Measurements from ENCODE around the gene SLC2A5.

The SLC2A5 gene

DNA sequence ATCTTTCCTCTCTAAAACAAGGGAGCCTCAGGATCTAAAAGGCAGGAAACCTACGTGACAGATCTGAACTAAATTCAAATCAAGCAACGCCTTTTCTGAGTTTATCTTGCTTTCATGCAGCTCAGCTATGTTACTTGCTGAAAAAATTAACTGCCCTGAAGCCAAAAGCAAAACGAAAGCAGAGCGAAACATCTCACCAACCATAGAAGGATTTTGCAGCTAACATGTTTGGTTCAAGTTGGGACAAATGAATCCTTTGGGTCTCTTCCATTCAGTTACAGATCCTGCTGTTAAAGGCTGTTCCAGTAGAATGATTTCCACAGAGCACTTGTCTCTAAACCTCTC lies 482 bp downstream of the SLC2A5 start:
- DNase-seq (ENCODE audit: insufficient read length, low spot score) (no peak), FAIRE-seq (no peak)
- TF ChIP-seq PAX5 (IDR thresholded peaks at IDR 0.05; ENCODE audit: insufficient read depth, low read length, severe bottlenecking) (no peak), POLR2A (IDR thresholded peaks at IDR 0.05; ENCODE audit: low read depth, low read length) (no peak), SPI1 (IDR thresholded peaks at IDR 0.05; ENCODE audit: low read depth, low read length) (no peak), POU2F2 (IDR thresholded peaks at IDR 0.05; ENCODE audit: low read depth, low read length) (no peak), POLR2AphosphoS5 (IDR thresholded peaks at IDR 0.05; ENCODE audit: low read depth, low read length) (no peak), TAF1 (IDR thresholded peaks at IDR 0.05; ENCODE audit: low read depth, low read length) (no peak)

DNA sequence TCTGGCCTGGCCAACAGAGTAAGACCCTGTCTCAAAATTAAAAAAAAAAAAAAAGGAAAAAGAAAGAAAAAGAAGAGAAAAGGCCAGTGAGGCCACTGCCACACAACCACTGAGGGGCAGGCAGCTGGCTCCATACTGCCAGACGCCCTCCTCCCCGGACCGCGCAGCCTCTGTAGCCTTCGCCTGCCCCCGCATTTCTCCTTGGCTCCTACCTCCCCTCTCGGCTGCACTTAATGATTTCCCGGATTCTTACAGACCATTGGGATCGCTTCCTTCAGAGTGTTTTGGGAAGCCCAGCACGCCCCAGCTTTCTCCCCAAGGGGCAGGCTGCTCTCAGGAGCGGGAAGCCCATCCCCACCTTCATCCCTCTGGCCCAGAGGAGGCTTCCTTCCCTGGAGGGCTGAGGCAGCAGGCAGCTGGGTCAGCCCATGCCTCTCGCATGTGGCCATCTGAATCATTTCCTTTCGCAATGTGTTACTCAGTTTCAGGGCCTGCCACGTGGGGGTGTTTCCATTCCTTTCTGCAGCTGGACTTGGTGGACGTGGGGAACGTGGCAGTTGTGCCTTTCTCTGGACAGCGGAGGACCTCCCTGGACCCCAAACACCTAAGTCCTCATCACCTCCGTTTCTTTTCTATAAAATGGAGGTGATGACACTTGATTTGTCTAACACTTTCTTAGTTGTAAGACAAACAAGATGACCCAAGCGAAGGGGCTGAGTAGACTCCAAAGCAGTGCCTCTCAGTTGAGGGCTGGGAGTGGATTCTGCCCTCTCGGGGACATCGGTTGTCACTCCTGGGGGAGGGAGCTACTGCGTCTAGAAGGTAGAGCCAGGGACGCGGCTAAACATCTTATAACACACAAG lies 2.3 kb downstream of the SLC2A5 start:
- no peak for DNase-seq (ENCODE audit: insufficient read length, low spot score)
- TF ChIP-seq SPI1 (IDR thresholded peaks at IDR 0.05; ENCODE audit: low read depth, low read length) (no peak), POLR2AphosphoS5 (IDR thresholded peaks at IDR 0.05; ENCODE audit: low read depth, low read length) (peak; percentile 66; the same call in 1 of the 2 replicates), POLR2A (IDR thresholded peaks at IDR 0.05; ENCODE audit: low read depth, low read length) (peak; percentile 43; the same call in 1 of the 2 replicates)
- FAIRE-seq: peak; percentile 86

DNA sequence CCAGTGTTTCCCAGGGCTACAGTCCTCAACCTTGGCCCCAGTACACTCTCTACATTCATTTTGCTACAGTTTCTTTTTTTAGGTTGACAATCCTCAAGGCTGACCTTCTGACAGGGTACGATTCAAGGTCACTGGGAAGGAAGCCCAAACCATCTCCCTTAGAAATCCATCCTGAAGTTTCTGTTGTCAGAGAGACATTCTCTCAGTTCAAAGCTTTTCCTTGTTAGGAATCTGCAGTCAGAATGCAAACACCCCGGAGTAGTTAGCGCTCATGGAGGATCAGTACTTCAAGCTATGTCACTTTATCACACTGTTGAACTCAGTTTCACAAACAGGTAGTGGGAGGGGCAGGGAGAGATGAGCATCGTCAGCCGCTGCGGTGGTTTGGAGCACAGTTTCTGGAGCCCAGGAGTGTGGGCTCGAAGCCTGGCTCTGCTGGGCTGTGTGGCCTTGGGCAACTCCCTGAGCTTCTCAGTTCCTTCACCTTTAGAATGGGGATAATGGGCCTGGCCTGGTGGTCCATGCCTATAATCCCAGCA lies 4.2 kb downstream of the SLC2A5 start:
- no peak for DNase-seq (ENCODE audit: insufficient read length, low spot score)
- TF ChIP-seq POLR2AphosphoS5 (IDR thresholded peaks at IDR 0.05; ENCODE audit: low read depth, low read length) (peak; percentile 70), PAX5 (IDR thresholded peaks at IDR 0.05; ENCODE audit: insufficient read depth, low read length, severe bottlenecking) (no peak)
- FAIRE-seq: peak; percentile 60

DNA sequence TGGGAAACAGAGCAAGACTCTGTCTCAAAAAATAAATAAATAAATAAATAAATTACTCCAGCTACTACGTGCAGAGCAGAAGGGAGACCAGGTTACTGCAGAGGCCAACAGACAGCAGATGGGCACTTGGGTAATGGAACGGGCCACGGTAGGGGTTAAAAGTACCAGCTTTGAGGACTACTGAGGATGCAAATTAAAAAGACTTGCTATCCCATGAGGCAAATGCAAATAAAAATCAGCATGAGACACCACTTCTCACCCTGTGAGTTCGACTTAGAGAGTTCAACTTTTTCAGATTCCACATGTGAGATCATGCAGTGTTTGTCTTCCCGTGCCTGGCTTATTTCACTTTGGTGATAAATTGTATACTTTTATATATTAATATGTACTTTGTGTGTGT lies 6.6 kb downstream of the SLC2A5 start:
- 0 out of 2 replicates have a peak, but pooled peaks have one; percentile 25 for TF ChIP-seq POLR2A (IDR thresholded peaks at IDR 0.05; ENCODE audit: low read depth, low read length)
- no peak for TF ChIP-seq PAX5 (IDR thresholded peaks at IDR 0.05; ENCODE audit: insufficient read depth, low read length, severe bottlenecking)
- no peak for TF ChIP-seq SPI1 (IDR thresholded peaks at IDR 0.05; ENCODE audit: low read depth, low read length)
- FAIRE-seq: peak; percentile 54
- DNase-seq (ENCODE audit: insufficient read length, low spot score): no peak

DNA sequence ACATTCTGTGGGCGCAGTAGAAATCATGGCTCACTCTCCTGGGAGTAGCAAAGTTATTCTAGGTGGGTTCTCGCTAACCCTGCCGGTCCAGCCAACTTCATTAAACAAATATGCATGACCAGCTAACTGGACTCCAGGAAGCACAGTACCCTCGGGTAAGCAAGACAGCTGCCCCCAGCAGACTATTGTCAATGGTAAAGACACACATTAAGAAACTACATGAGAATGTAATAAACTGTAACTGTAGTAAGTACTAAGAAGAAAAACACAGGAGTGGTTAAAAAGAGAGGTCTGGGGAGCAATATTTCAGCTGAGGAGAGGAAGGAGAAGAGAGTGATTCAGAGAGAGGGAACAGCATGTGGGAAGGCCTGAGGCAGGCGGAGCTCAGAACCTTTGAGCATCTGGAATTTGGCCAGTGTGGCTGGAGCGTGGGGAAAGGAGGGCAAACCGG lies 7.4 kb downstream of the SLC2A5 start:
- TF ChIP-seq POLR2AphosphoS5 (IDR thresholded peaks at IDR 0.05; ENCODE audit: low read depth, low read length) (no peak), PAX5 (IDR thresholded peaks at IDR 0.05; ENCODE audit: insufficient read depth, low read length, severe bottlenecking) (no peak), TAF1 (IDR thresholded peaks at IDR 0.05; ENCODE audit: low read depth, low read length) (no peak), POLR2A (IDR thresholded peaks at IDR 0.05; ENCODE audit: low read depth, low read length) (no peak), SPI1 (IDR thresholded peaks at IDR 0.05; ENCODE audit: low read depth, low read length) (no peak), POU2F2 (IDR thresholded peaks at IDR 0.05; ENCODE audit: low read depth, low read length) (no peak)
- DNase-seq (ENCODE audit: insufficient read length, low spot score): no peak
- no peak for FAIRE-seq

DNA sequence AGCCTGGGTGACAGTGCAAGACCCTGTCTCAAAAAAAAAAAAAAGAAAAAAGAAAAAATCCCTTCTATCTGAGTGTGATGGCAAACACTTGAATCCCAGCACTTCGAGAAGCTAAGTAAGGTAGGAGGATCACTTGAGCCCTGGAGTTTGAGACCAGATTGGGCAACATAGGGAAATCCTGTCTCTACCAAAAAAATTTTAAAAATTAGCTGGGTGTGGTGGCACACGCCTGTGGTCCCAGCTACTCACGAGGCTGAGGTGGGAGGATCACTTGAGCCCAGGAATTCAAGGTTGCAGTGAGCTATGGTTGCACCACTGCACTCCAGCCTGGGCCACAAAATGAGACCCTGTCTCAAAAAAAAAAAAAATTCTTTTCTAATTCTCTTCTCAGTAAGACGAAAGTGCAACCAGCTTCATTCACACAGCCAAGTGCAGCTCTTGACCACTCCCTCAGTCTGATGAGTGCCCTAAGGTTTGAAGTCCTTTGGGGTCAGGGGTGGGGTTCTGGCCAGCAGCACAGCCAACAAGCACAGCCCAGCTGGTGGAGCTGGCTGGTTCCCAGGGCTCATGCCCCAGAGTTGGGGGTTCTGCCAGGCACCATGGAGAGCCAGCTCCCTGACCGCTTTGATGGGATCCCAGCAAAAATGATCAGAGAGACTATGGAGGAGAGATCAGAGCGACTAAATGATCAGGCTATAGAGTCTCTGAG lies 8.0 kb downstream of the SLC2A5 start:
- FAIRE-seq (no peak), DNase-seq (ENCODE audit: insufficient read length, low spot score) (no peak)
- TF ChIP-seq POU2F2 (IDR thresholded peaks at IDR 0.05; ENCODE audit: low read depth, low read length) (no peak), POLR2A (IDR thresholded peaks at IDR 0.05; ENCODE audit: low read depth, low read length) (no peak), PAX5 (IDR thresholded peaks at IDR 0.05; ENCODE audit: insufficient read depth, low read length, severe bottlenecking) (no peak), SPI1 (IDR thresholded peaks at IDR 0.05; ENCODE audit: low read depth, low read length) (no peak), TAF1 (IDR thresholded peaks at IDR 0.05; ENCODE audit: low read depth, low read length) (no peak), POLR2AphosphoS5 (IDR thresholded peaks at IDR 0.05; ENCODE audit: low read depth, low read length) (no peak)

DNA sequence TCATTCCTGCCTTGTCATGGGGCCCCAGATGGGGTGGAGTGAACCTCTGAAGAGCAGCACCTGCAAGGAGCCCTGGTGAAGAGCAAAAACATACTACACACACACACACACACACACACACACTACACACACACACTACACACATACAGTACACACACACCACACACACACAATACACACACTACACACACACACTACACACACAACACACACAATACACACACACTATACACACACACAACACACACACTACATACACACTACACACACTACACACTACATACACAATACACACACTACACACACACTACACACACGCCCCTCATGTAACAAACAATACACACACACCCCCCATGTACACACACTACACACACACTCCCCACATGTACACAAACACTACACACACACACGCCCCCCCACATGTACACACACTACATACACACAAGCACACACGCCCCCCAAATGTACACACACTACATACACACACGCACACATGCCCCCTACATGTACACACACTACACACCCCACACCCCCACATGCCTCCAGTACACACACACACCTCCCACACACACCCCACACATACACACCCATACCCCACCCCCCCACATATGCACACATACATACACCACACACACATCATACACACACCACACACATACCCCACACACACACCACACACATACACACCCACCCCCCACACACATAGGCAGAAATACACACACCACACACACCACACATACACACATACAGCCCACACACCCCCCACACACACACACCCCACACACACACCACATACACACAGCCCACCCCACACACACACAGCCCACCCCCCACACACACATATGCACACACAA lies 9.3 kb downstream of the SLC2A5 start:
- DNase-seq (ENCODE audit: insufficient read length, low spot score) (no peak), FAIRE-seq (peak; percentile 96)
- TF ChIP-seq TAF1 (IDR thresholded peaks at IDR 0.05; ENCODE audit: low read depth, low read length) (no peak), POLR2AphosphoS5 (IDR thresholded peaks at IDR 0.05; ENCODE audit: low read depth, low read length) (peak; percentile 57)

DNA sequence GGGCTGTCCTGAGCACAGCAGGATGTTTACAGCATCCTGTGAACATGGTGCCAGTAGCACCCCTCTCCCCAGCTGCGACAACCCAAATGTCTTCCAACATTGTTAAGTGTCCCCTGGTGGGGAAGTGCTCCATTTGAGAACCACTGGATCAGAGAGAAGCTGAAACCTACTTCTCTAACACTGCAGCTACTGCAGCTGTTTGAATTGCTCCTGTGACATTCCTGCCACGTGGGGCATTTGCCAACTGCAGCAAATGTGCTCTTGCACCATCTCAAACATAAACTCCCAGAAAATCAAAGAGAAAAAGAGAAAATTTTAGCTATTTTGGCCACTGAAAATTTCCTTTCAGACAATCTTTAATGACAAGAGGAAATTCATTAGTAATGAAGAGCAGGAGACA lies 11.0 kb downstream of the SLC2A5 start:
- FAIRE-seq (no peak), DNase-seq (ENCODE audit: insufficient read length, low spot score) (no peak)
- TF ChIP-seq TAF1 (IDR thresholded peaks at IDR 0.05; ENCODE audit: low read depth, low read length) (no peak), SPI1 (IDR thresholded peaks at IDR 0.05; ENCODE audit: low read depth, low read length) (no peak), POLR2A (IDR thresholded peaks at IDR 0.05; ENCODE audit: low read depth, low read length) (no peak), PAX5 (IDR thresholded peaks at IDR 0.05; ENCODE audit: insufficient read depth, low read length, severe bottlenecking) (no peak), POLR2AphosphoS5 (IDR thresholded peaks at IDR 0.05; ENCODE audit: low read depth, low read length) (no peak), POU2F2 (IDR thresholded peaks at IDR 0.05; ENCODE audit: low read depth, low read length) (no peak)

DNA sequence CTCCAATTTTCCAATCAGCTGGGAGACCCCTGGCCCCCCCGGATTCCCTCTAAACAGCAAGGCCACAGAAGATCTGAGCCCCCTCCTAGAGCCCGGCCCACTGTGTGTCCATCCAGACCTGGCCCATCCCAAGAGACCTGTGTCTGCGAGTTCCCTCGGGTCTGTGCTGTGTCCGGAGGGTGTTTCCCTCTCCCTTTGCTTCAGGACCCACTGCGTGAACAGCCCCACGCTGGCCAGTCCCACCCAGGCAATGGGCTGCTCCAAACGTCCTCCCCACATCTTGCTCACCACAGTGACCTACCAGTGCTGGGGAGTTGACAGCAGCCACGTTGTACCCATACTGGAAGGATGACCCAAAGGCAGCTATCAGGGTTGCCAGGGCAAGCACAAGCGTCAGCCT lies 11.6 kb downstream of the SLC2A5 start:
- no peak for DNase-seq (ENCODE audit: insufficient read length, low spot score)
- TF ChIP-seq SPI1 (IDR thresholded peaks at IDR 0.05; ENCODE audit: low read depth, low read length) (no peak), POU2F2 (IDR thresholded peaks at IDR 0.05; ENCODE audit: low read depth, low read length) (no peak), POLR2A (IDR thresholded peaks at IDR 0.05; ENCODE audit: low read depth, low read length) (no peak; the same call in 1 of the 2 replicates), PAX5 (IDR thresholded peaks at IDR 0.05; ENCODE audit: insufficient read depth, low read length, severe bottlenecking) (no peak), POLR2AphosphoS5 (IDR thresholded peaks at IDR 0.05; ENCODE audit: low read depth, low read length) (no peak), TAF1 (IDR thresholded peaks at IDR 0.05; ENCODE audit: low read depth, low read length) (no peak)
- peak; percentile 26 for FAIRE-seq
